GM12801 (cell line): ENCODE data around the gene ERP29.

ENCODE experiments used
- TF ChIP-seq, protein P1 (sequence below): IDR thresholded peaks from one replicate; pipeline ENCODE4 v1.5.1; 2011; ENCODE audit warnings: control low read depth; ENCODE audit not compliant: insufficient read length; ENCODE audit errors: extremely low read depth

ERP29 gene

DNA sequence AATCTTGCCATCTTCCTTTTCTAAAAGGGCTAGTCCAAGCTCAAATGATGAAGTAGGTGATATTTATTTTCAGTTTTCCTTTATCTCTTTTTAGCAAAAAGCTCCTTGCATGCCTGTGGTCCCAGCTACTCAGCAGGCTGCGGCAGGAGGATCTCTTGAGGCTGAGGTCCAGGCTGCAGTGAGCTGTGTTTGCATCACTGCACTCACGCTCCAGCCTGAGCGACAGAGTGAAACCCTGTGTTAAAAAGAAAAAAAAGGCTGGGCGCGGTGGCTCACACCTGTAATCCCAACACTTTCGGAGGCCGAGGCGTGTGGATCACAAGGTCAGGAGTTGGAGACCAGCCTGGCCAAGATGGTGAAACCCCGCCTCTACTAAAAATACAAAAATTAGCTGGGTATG, 5.3 kb upstream of the ERP29 start:
- TF ChIP-seq, protein P1, sequence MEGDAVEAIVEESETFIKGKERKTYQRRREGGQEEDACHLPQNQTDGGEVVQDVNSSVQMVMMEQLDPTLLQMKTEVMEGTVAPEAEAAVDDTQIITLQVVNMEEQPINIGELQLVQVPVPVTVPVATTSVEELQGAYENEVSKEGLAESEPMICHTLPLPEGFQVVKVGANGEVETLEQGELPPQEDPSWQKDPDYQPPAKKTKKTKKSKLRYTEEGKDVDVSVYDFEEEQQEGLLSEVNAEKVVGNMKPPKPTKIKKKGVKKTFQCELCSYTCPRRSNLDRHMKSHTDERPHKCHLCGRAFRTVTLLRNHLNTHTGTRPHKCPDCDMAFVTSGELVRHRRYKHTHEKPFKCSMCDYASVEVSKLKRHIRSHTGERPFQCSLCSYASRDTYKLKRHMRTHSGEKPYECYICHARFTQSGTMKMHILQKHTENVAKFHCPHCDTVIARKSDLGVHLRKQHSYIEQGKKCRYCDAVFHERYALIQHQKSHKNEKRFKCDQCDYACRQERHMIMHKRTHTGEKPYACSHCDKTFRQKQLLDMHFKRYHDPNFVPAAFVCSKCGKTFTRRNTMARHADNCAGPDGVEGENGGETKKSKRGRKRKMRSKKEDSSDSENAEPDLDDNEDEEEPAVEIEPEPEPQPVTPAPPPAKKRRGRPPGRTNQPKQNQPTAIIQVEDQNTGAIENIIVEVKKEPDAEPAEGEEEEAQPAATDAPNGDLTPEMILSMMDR, result no peak

DNA sequence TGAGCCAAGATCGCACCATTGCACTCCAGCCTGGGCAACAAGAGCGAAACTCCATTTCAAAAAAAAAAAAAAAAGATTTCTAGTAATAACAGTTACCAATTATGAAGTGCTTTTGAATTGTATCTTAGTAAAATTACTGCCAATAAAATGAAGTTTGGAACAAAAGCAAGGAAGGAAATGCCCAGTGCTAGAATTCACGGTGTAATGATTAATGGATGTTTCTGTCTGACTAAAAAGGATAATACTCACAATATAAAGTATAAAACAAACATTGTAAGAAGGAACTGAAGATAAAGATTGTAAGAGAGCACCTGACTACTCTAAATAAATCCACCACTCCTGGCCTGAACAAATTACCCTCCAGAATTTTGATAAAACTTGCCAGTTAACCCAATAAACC, 4.3 kb upstream of the ERP29 start:
- TF ChIP-seq, protein P1, result no peak

DNA sequence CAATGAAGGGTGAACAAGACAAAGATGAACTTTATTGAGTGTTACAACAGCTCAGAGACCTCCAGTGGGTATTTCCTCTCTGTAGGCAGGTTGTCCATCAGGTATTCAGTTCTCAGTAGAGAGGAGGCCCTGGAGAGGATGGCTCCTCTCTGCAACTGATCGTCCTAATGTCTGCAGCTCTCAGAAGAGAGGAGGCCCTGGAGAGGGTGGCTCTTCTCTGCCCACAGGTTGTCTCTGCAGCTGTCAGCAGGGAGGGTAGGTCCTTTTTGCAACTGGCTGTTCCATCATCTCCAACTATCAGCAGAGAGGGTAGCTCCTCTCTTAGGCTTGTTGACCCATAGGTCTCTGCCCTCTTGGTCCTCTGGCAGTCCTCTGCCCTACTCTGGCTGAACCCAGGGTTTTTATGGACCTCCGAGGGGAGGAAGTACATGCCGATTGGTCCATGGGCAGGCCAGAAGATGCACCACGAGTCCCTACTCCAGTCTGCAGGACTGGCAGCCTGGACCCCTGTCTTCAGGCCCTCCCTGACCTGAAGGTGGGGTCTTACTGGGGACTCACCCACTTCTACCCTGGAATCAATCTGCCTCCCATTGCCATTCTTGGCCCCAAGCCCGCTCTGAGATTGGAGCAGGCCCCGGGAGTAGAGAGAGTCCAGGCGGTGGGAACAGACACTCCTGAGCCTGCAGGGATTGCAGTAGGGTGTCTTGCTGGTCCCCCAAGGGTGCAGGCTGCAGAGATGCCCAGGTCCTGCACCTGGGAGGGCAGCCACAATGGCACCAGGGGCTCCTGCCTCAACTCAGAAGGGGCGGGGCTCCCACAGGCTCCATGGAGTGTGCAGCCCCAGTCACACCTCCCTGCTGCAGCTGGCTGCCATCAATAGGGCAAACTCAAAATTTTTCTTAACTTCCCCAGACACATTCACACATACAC, 2.5 kb upstream of the ERP29 start:
- TF ChIP-seq, protein P1, result no peak

DNA sequence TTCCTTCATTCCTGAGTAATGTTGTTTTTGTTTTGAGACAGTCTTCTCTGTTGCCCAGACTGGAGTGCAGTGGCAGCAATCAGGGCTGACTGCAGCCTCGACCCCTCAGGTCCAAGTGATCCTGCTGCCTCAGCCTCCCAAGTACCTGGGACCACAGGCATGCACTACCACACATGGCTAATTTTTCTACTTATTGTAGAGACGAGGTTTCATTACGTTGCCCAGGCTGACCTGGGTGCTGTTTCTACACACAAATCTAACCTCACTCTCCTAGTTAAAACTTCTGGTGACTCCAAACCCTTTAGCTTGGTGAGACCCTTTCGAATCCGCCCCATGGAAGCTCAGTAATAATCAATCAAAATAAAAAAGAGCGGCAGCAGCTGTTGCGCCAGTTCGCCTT, 1.5 kb upstream of the ERP29 start:
- TF ChIP-seq, protein P1, result no peak

DNA sequence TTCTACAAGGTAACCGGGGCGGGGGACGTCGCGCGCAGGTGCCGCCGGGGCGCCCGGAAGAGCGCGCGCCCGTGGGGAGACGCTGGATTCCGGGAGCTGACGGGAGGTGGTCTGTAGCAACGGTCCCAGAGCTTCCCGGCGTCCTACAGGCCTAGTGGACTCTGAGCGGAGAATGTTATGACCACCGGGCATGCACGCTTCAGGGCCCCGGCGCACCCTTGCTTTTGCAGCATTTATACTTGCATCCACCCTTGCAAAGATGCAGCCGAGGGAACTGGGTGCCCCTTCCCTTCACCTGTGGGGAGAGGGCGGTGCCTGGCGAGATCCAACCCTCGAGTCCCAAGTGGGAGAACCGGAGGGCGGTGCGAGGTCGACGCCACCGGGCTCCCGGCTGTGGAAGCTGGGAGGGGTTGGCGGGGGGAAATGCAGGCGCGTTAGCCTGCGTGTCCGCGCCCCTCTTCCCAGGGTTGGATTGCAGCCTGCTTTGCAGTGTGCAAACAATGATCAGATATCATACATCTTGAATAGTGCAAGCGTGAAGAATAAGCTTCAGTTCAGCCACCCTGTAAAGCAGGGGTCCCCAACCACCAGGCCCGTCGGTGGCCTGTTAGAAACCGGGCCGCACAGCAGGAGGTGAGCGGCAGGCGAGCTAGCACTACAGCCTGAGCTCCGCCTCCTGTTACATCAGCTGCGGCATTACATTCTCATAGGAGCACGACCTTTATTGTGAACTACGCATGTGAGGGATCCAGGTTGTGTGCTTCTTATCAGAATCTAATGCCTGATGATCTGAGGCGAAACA, 576 bp downstream of the ERP29 start:
- TF ChIP-seq, protein P1, result no peak

DNA sequence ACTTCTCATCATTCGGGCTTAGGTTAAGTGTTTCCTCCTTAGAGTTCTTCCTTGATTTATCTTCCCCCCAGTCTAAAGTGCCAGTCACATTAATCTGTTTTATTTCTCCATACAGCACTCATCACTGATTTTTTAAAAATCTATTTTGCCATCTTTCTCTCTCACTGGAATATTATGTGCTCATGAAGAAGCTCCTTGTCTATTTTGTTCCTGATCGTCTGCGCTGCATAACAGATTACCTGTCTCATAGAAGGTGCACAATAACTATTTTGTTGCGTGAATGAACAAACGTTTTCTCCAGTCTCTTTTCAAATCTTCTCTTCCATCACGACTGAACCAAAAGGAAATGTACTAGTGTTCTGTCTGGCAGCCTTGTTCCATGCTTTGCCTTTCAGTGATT, 2.7 kb downstream of the ERP29 start:
- TF ChIP-seq, protein P1, result no peak

DNA sequence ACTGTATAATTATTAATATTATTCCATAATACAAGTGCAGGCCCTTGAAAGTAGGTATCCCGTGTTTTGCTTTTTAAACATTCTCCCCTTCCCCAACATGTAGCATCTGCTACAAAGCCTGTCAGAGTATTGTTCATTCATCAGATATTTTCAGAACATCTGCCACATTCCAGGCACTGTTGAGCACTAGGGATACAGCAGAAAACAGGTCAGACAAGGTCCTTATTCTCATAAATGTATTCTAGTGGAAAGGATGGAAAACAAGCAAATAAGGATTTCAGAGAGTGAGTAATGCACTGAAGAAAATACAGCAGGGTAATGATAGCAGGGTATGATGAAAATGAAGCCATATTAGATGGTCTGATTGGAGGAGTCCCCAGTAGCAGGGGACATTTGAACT, 3.8 kb downstream of the ERP29 start:
- TF ChIP-seq, protein P1, result no peak
